Measurements from ENCODE around the gene AP3S2.

- TF ChIP-seq POLR2A (IDR thresholded peaks at IDR 0.05) = no peak
- no peak for TF ChIP-seq CTCF (IDR thresholded peaks at IDR 0.05)
Measured at GRCh38 chr15:89852342-89852995, 41.3 kb downstream of the AP3S2 start.
